ENCODE measurements around the gene HSPA4L.

The HSPA4L gene

DNA sequence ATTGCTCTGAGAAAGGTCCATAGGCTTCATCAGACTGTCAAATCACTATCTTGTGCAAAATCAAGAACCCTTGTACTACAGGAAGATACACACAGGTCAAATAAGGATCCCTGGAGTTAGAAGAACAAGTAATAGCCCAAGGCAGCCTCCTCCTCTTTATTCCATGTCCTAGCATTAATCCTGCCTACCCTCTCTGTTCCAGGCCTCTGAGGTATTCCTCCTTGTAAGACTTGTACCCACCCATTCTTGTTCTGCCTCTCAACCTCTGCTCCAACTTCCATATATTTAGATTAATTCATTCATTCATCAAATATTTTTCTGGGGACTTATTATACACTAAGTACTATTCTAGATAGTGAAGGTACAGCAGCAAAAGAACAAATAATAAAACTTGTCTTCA is 88.2 kb downstream of the HSPA4L start:
- no peak for DNase-seq (ENCODE audit: low spot score)

DNA sequence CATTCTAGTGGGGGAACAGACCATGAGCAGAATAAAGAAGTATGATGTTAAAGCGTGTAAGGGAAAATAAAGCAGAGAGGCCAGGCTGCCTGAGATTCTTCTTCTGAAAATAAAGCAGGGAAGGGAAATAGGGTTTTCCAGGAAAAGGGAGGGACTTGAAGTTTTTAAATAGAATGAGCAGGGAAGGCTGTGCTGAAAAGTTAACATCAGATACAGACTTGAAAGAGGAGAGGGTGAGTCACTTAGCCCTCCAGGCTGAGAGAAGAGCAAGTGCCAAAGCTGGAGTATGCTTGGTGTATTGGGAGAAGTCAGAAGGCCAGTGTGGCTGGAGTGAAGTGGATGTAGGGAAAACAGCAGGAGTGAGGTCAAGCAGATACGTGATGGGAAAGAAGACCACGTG is 88.6 kb downstream of the HSPA4L start:
- no peak for DNase-seq (ENCODE audit: low spot score)

DNA sequence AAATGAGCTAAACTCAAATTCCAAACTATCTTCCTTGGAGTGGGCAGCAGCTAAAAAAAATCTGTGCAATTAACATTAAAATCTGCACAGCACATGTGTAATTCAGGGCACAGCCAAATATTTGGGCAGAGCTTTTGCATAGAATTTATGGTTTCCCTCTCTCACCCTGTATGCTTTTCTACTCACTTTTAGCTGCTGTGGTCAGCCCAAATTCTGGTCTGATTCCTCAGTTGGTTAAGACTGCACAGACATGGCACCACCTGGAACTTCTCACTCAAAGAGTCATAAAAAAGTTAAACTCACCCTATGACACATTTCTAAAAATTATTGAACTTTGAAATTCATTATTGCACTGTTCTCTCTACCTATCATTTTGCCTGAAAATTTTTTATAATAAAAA is 93.7 kb downstream of the HSPA4L start:
- DNase-seq (ENCODE audit: low spot score) = no peak

DNA sequence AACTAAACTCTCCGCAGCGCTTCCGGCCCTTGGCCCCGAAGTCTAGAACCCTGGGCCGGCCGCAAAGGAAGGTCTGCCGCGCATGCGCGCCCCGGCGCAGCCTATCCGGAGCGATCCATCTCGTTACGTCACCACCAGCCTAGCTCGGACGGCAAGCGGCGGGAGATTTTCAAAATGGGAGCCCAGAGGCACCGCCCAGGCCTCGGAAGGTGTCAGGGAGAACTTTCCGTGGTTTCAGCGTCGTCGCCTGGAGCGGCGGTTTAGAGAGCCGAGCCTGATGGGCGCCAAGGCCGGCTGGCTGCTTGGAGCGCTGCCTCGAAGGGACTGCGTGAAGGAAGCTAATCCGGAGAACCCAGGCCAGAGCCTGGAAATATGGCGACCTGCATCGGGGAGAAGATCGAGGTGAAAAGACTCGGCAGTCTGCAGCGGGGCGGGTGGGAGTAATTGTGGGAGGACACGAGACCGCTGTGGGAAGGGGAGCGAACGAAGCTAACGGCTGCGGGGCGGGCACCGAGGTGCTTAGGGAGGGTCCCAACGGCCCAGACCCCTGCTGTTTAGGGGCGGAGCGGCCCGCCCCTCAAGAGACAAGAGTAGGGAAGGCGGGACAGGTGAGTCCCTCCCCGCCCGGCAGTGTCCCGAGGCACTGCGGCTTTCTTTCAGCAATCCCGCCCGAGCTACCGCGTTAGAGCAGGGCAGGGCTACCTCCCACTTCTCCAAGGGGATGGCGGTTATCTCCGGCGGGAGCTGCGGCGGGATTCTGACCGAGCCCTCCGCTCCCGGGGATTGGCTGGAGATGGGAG is 98.8 kb downstream of the HSPA4L start, which contains the start of gene PLK4:
PLK4 (plus strand) TSS at position 131 of the 800 bp plus-strand sequence; CDS start at position 373, 242 bp downstream.
- peak; percentile 96 for DNase-seq (ENCODE audit: low spot score)

DNA sequence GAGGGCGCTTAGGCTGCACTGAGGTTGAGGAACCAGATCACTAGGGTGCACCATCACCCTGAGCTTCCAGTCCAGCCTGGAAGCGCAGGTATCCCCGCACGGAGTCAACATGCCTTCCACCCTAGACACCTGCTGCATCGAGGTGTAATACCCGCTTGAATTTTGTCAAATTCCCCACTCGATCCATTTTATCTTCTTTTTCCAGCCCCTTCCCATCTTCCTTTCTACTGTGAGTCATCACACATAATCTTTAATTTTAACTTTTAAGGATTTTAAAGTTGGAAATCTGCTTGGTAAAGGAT is 99.4 kb downstream of the HSPA4L start:
- DNase-seq (ENCODE audit: low spot score) = no peak

DNA sequence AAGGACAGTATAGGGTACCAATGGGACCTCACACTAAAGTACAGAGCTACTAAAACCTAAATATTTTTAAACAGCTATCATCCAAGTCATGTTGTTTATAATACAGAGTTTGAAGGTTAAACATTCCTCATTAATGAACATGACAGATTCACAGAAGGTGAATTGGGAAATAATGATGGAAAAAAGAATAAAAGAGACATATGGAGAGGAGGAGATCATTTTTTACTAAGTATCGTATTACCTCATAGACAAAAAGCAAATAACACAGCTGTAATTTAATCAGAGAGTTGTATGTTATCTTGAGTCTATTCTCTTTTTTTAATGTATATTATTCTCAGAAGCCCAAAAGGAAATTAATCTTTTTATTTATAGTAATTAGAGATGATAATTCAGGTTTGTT is 106.4 kb downstream of the HSPA4L start:
- no peak for DNase-seq (ENCODE audit: low spot score)

DNA sequence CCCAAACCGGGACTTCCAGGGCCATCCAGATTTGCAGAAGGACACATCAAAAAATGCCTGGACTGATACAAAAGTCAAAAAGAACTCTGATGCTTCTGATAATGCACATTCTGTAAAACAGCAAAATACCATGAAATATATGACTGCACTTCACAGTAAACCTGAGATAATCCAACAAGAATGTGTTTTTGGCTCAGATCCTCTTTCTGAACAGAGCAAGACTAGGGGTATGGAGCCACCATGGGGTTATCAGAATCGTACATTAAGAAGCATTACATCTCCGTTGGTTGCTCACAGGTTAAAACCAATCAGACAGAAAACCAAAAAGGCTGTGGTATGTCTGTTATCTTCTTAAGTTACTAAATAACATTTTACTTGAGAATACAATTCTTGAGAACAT is 107.8 kb downstream of the HSPA4L start:
- no peak for DNase-seq (ENCODE audit: low spot score)

Measured in Ammon's horn (tissue), 1 donor.